GM18498 (cell line): ENCODE measurements around the gene EBF3.

Experiments
- ATAC-seq: cut with Tn5 transposase; IDR thresholded peaks from one replicate; pipeline ENCODE4 v1.9.1; 2021; ENCODE audit warnings: mild to moderate bottlenecking, moderate library complexity; ENCODE audit not compliant: unreplicated experiment

Gene EBF3

GRCh38 chr10:129963641-129964501 is at the start of gene EBF3:
TSS of gene EBF3 (minus strand) at chr10:129964274. CDS start at chr10:129963768, 506 bp downstream.
- no peak for ATAC-seq

- ATAC-seq: no peak
Observed at GRCh38 chr10:130013335-130014262, 49.5 kb upstream of the EBF3 start.

- ATAC-seq: no peak
Observed at GRCh38 chr10:130012129-130012528, 48.1 kb upstream of the EBF3 start.

- no peak for ATAC-seq
Observed at GRCh38 chr10:130010653-130011052, 46.6 kb upstream of the EBF3 start.

GRCh38 chr10:130009228-130009627 is 45.2 kb upstream of the EBF3 start:
- ATAC-seq: no peak

GRCh38 chr10:130003787-130004613 is 39.9 kb upstream of the EBF3 start:
- no peak for ATAC-seq

- no peak for ATAC-seq
Observed at GRCh38 chr10:130003166-130003565, 39.1 kb upstream of the EBF3 start.

- no peak for ATAC-seq
Observed at GRCh38 chr10:130002606-130003005, 38.5 kb upstream of the EBF3 start.

- no peak for ATAC-seq
Observed at GRCh38 chr10:130000918-130001317, 36.8 kb upstream of the EBF3 start.

GRCh38 chr10:129999140-129999539 is 35.1 kb upstream of the EBF3 start:
- ATAC-seq: no peak

GRCh38 chr10:129993621-129994020 is 29.5 kb upstream of the EBF3 start:
- no peak for ATAC-seq

GRCh38 chr10:129992356-129992755 is 28.3 kb upstream of the EBF3 start:
- no peak for ATAC-seq

GRCh38 chr10:129982825-129983224 is 18.8 kb upstream of the EBF3 start:
- ATAC-seq: no peak

- ATAC-seq: no peak
Observed at GRCh38 chr10:129978980-129979379, 14.9 kb upstream of the EBF3 start.

- ATAC-seq: no peak
Observed at GRCh38 chr10:129978322-129978721, 14.2 kb upstream of the EBF3 start.

- ATAC-seq: no peak
Observed at GRCh38 chr10:129977794-129978193, 13.7 kb upstream of the EBF3 start.

GRCh38 chr10:129973674-129974059 is 9.6 kb upstream of the EBF3 start:
- ATAC-seq: no peak

- ATAC-seq: no peak
Observed at GRCh38 chr10:129972966-129973673, 9.0 kb upstream of the EBF3 start.

GRCh38 chr10:129972145-129972965 is 8.3 kb upstream of the EBF3 start:
- ATAC-seq: no peak
